HG02840 (cell line): ENCODE measurements around the gene PLEK2.
"Not testable (repeated sequence)": the region's sequence is repeated elsewhere in the genome, so short reads cannot be mapped to it uniquely, and the experiment has no call there.

Experiments
- ATAC-seq: cut with Tn5 transposase; IDR thresholded peaks from one replicate; pipeline ENCODE4 v1.9.1; 2021; ENCODE audit warnings: mild to moderate bottlenecking, moderate library complexity, moderate number of reproducible peaks; ENCODE audit not compliant: unreplicated experiment, low FRiP score

PLEK2 gene, protein sequence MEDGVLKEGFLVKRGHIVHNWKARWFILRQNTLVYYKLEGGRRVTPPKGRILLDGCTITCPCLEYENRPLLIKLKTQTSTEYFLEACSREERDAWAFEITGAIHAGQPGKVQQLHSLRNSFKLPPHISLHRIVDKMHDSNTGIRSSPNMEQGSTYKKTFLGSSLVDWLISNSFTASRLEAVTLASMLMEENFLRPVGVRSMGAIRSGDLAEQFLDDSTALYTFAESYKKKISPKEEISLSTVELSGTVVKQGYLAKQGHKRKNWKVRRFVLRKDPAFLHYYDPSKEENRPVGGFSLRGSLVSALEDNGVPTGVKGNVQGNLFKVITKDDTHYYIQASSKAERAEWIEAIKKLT

DNA sequence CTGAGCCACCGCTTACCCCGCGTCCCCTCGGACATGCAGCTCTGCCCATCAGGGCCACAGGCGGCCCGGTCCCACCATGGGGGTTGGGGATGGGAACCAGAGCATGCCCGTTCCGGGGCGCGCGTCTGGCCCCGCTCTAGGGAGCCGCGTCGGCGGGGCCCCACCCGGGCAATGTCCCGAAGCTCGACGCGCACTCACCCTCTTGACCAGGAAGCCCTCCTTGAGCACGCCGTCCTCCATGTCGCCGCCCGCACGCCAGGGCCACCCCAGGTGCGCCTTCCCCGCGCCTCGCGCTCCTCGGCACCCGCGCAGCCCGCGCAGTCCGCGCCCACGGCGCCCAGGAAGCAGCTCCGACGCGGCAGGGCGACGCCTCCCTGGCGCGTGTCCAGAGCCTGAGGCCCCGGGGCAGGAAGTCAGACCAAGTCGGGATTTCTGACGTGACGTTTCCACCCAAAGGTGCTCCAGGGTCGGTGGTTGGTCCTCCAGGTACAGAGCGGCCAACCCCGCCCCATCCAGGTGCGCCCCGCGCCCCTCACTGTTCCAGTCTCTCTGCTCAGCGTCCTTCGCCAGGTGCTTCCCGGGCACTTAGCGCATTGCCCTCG is at the start of gene PLEK2:
Gene PLEK2, minus strand, starts transcription at position 346 of the 602 bp plus-strand sequence. Its CDS starts 106 bp downstream, at position 240.
- no peak for ATAC-seq

DNA sequence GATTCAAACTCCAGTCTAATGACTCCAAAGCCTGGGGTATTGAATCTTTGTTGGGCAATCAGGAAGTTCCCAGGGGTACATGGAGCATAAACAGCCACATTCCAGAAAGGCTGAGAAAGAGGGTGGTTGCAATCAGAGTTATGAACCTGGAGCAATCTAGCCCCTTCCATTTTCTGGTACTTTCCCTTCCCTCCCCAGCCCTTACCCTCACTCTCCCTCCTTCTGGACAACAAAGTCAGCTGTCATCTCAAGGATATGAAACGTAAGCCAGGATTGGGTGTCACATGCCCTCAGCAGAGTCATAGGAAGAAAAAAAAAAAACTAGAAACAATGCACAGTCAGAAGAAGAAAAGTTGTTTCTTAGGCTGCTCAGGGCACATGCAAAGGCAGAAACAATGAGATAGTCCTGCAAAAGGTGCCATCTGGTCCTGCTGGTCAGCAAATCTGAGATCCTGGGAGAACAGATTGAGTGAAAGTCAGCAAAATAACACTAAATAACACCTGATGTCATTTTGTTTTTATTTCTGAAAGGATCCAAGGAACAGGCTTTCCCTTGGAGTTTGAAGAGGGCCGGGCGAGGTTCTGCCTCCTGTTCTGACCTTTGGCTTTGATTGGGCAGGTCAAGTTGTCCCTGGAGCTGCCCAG is 49.5 kb upstream of the PLEK2 start:
- ATAC-seq: no peak

DNA sequence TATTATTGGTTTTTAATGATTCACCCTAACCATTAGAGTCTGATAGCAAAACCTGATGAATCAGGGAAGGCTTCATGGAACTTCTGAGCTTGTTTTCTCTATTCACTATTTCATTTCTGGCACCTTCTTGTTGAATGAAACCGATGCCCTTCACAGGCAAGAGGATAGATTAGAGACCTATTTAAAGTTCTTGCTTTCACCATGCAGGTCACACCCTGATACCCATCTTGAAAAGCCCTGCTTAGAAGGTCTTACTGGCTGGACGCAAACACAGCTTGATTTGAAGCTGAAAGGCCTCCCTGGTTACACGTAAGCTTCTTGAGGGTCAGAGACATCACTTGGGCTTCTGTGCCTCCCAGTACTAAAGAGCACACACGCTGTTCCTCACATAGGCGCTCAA is 47.4 kb upstream of the PLEK2 start:
- ATAC-seq: no peak

DNA sequence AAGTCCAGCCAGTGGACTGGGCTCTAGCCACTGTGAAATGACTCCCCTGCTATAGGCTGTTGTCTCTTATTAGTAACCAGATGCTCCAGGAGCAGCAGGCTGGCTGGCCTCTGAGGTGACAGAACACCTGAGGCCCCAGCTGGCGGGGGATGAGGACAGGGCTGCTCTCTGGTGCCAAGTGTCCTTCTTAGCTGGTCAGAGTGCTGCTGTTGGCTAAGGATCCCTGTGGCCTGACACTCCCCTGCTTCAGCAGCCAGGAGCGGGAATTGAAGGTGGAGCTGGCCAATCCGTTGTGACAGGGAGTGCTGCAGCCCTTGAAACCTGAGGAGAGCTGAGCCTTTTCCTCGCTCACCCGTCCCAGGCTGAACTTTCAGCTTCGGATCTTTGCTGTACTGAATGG is 45.8 kb upstream of the PLEK2 start:
- no peak for ATAC-seq

DNA sequence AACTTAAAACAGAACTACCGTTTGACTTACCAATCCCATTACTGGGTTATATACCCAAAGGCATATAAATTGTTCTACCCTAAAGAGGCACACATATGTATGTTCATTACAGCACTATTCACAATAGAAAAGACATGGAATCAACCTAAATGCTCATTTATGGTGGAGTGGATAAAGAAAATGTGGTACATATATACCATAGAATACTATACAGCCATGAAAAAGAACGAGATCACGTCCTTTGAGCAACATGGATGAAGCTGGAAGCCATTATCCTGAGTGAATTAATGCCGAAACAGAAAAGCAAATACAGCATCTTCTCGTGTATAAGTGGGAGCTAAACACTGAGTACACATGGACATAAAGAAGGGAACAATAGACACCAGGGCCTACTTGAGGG is 44.8 kb upstream of the PLEK2 start:
- ATAC-seq: no peak

DNA sequence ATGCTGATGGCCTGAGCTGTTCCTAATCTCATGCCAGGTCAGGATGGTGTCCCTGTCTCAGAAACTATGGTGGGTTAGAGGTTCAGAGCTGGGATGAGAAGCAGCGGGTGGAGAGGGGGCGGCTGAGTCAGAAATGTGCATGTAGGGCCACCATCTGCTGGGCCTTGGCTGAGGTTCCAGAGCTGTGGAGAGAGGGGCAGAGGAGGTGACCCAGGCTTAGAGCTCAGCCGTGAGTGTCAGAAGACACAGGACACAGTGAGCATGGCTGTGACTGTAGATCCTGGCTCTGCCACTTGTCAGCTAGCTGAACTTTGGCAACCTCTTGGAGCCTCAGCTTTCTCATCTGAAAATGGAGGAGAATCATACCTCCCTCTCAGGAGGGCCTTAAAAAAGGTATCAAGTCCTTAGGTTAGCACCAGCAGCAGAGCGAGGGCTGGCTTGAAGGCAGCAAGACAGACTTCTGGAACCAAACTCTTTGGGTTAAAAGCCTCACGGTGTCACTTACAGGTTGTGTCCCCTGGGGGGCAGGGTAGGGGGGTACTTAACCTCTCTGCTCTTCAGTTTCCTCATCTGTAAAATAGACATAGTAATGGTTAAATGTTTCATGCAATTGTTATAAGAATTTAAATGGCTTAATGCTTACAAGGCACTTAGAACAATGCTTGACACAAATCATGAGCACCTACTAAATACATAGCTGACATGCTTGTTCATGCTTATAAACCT is 41.8 kb upstream of the PLEK2 start:
- no peak for ATAC-seq

DNA sequence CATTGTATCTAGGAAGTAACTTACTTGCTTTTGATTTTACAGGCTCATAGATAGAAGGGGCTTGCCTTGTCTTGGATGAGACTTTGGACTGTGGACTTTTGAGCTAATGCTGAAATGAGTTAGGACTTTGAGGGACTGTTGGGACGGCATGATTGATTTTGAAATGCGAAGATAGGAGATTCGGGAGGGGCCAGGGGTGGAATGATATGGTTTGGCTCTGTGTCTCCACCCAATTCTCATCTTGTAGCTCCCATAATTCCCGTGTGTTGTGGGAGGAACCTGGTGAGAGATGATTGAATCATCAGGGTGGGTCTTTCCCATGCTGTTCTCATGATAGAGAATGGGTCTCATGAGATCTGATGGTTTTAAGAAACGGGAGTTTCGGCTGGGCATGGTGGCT is 39.7 kb upstream of the PLEK2 start:
- not testable (repeated sequence) for ATAC-seq

DNA sequence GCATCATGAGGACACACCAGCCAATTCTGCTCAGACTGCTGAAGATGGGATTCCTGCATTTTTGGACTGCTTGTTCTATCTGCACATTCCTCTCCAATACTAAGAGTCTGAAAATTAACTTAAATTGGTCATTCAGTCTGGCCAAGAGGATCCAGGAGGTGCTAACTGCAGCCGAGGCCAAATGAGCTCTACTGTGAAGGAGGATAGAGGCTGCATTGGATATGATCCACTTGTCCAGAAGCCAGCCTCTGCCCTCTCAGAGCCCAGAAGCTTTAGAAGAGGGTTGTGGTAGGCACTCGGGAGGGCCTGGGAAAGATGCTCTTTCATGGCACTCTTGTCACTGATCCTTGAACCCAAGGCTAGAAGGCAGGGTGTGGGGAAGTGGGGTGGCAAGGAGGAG is 37.1 kb upstream of the PLEK2 start:
- ATAC-seq: no peak

DNA sequence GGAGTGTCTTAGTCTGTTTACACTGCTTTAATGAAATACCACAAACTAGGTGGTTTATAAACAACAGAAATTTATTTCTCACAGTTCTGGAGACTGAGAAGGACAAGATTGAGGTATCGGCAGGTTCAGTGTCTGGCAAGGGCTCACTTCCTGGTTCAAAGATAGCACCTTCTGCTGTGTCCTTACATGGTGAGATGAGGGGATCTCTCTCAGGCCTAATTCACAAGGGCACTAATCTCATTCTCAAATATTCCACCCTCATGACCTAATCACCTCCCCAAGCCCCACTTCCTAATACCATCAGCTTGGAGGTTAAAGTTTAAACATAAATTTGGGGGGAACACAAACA is 35.0 kb upstream of the PLEK2 start:
- no peak for ATAC-seq

DNA sequence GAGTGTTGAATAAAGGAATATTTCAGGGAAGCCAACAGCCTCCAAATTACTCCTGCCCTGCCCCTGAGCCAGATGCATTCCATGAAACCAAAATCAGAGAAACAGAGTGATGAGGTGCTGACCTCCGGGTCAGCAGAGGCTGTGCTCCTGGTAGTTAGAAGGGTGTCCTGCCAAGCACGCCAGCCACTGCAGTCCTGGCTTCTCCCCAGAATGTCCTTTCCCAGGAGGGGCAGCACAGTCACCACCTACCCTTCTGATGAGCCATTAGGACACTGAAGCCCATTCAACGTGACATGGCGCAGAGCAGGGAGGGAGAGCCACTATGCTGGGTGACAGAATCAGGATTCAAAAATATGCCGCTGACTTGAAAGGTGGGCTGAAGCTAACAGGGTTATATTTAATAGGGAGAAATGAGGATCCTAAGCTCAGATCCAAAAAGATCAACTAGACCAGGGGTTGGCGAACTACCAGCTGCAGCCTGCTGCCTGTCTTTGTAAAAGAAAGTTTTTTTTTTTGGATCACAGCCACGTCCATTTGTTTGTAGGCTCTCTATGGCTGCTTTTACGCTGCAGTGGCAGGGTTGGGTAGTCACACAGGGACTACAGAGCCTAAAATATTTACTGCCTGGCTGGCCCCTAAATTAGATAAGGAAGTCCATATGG is 34.5 kb upstream of the PLEK2 start:
- no peak for ATAC-seq

DNA sequence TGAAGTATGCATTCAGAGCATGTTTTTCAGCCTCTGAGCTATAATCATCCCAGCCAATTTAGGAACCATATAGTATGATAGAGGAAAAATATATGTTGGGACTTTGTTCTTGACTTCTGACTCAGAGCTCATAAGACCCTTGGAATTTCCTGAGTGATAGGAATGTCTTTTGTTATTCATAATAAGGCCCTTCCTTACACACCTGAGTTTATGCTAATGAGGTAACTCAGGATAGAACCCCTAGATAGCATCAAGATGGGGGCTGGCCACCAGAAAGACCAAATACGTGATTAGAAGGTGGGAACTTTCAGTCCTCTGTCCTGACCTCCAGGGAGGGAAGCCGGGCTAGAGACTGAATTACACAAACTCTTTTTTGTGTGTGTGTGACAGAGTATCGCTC is 32.4 kb upstream of the PLEK2 start:
- no peak for ATAC-seq

DNA sequence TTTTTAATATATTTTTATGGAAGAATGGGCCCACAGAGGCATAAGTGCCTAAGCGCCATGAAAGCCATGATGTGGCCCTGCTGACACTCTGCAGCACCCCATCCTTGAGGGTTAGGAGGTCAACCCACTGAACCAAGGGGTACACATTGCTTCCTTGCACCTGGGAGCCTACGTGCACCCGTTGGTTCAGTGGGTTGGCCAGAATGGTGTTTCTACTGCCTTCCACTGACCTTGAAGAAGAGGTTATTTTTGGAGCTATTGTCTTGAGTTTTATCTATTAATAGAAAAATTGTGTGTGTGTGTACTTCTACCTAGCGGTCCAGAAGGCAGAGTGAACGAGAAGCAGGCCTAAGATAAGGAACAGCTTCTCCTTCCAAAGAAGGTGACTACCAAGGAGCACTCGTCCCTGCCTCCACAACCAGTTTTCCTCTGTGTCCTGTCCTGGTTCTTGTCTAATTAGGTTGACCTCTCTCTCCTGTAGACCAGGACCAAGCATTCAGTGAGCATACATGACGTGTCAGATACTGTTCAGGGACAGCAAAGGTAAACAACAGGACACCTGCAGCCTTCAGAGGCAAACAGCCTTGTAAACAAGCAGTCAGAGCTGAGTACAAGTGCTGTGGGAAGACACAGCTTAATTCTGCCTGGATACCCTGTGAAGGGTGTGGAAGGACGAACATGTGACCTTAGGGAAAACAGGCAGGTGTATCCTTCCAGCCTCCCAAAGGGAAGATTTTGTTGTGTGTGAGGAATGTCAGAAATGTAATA is 30.4 kb upstream of the PLEK2 start:
- ATAC-seq: no peak

DNA sequence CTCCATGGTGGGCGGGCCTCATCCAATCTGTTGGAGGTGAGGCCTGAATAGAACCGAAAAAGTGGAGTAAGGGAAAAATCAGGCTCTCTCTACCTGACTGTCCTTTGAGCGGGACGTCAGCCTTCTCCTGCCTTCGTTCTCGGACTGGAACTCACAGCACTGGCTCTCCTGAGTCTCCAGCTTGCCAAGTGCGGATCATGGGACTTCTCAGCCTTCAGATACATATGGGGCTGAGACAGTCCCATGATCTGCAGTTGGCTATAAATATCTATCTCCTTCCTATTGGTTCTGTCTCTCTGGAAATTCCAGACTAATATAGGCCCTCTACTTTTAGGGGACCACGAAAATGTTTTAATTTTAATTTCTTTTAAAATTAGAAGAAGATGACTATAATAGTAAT is 29.7 kb upstream of the PLEK2 start:
- no peak for ATAC-seq

DNA sequence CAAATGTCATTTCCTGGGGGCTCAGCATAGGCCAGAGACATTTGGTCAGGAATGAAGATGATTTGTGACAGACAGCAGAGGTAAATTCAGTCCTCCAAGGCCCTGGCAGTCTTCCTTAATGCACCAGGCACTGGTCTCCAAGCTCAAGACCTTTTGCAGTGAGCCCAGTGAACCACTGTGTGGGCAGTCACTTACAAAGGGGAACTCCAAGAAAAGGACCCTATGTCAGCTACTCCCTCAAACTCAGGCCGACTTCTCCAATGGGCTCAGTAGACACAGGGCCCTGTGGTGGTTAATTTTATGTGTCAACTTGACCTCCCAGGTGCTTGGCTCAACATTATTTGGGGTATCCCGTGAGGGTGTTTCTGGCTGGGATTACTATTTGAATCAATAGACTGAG is 29.3 kb upstream of the PLEK2 start:
- no peak for ATAC-seq

DNA sequence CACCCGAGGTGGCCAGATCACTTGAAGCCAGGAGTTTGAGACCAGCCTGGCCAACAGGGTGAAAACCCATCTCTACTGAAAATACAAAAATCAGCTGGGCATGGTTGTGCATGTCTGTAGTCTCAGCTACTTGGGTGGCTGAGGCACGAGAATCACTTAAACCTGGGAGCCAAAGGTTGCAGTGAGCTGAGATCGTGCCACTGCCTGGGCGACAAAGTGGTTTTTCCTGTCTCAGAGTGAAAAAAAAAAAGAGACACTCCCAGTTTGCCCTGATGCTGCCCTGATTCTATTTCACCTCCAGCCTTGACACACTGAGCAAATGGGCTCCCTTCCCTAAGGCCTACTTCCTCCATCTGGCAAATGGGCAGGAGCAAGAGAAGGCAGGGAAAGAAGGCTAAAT is 28.5 kb upstream of the PLEK2 start:
- no peak for ATAC-seq

DNA sequence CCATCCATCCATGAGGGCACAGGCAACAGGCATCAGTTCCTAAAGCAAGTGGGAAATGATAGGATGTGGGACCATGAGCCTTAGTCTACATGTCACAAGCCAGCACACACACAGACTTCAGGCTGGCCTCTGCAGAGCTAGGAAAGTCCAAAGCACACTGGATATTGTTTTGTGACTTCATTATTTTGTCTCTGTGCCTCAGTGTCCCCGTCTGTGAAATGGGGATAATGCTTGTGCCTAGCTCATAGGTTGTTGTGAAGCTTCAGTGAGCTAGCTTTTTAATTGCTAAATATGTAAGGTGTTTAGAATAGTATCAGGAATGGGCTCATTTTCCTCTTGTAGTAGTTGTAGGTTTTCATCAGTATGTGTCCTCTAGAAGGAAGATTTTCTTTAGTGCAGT is 27.0 kb upstream of the PLEK2 start:
- ATAC-seq: no peak

DNA sequence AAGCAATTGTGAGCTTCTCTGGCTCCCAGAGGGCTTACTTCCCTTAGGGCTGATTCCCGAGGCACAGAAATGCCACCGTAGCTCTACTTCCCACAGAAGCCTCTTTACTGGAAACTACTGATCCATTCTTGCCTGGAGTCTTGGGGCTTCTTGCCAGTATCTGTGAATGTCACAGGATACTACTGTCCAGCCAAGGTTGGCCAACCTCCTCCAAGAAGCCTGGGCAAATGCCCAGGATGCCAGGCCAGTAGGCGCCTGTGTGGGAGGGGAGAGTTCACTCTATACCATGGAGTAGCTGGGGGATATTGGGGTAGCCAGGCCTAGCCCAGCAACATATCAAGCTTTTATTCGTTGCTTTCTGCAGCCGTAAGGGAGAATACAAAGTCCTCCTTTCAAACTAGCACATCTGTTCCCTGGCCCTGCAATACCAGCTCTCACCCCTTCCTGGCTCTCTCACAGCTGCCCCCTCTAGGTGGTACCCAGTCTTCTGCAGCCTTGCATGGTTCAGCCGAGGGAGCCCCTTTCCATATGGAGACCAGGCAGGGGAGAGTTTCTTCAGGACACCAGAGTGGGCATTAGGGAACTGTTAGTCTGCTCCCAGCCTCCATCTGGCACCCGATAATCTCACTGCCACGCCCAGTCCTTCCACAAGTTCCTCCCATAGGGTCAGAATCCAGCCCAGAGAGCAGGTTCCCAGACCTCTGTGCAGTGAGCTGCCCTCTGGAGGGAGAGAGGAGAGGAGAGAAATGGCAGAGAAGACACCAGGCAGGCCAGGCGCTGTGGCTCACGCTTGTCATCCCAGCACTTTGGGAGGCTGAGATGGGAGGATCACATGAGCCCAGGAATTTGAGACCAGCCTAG is 24.3 kb upstream of the PLEK2 start:
- ATAC-seq: no peak

DNA sequence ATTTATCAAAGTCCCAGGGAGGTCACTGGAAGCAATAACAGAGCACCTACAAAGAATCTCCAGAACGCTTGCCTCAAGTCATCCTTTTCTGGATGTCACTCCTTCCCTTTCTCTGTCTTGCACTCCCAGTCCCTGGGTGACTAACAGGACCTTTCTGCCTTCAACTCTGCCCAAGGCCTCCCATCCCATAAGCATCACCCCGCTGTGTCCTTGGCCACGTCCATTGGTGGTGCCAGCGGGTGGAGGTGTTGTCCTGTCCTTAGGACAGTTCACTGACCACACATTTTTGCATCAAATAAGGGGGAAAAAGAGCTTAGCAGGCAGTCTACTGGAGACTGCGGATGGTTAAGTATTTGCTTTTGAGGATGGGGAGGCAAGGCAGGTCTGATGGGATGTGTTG is 23.6 kb upstream of the PLEK2 start:
- ATAC-seq: no peak

DNA sequence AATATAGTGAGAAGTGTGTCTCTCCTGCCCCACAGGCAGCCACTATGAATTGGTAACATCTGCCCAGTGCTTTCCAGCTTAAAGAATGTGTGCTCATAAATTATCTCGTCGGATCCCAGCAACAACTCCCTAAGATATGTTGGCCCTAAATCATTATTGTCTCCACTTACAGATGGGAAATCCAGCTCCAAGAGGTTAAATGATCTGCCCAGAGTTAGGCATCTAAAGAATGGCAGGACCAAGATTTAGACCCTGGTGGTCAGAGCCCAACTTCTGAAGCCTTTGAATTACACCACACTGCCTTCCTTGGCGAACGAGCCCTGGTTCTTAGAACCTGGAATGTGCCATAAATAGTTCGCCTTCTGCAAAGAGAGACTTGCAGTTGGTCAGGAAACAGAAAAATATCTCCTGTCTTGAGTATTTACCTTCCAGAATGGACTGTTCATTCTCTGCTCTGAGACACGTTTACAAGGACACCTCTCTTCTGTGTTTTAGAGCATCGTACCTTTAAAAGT is 20.1 kb upstream of the PLEK2 start:
- no peak for ATAC-seq
